GM18858 (cell line): ENCODE results near the gene SHE.

Experiments
- ATAC-seq: cut with Tn5 transposase; IDR thresholded peaks from one replicate; pipeline ENCODE4 v1.9.1; 2021; ENCODE audit not compliant: unreplicated experiment

The SHE gene

DNA sequence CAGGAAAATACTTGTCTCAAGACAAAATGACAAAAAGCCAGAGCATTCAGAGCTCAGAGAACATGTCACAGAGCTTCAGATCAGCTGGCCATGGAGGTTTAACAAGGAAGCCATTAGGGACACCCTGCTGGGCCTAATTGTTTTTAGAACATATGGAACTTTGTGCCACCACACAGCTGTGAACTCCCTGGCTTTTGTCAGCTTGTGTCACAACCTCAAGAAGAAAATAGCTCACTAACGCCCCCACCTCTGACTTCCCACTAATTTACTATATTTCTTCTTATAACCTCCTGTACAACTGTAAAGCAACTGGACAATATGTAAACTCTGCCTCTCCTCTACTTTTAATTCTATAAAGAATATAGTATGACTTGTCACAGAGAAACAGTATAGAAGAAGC, 21.2 kb downstream of the SHE start:
- no peak for ATAC-seq

DNA sequence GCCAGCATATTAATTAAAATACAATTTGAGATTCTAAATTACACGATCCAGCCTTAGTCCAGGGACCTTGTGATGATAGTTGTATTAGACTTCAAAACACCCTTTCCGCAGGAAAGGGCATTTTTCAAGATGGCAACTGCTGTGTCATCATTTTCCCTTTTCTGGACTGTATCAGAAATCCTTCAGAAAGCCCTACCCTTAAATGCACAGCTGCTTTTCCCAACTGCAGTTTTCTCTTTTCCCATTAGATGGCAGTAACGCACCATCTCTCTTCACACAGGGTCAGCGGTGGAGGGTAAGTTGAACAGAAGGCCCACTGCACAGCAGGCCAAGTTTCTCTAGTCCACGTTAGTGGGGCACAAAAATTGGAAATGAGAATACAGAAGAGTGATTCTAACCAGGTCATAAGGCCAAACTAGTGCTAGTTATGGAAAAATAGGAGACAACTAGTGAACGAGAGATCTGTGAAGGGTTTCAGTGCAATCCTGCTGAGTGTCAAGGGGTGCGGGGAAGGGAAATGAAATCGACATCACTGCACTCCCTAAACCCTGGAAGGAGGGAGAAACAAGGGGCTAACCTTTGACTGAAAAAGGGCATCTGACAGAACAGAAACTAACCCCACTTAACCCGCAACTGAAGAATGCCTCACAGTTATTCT, 22.3 kb downstream of the SHE start:
- no peak for ATAC-seq

DNA sequence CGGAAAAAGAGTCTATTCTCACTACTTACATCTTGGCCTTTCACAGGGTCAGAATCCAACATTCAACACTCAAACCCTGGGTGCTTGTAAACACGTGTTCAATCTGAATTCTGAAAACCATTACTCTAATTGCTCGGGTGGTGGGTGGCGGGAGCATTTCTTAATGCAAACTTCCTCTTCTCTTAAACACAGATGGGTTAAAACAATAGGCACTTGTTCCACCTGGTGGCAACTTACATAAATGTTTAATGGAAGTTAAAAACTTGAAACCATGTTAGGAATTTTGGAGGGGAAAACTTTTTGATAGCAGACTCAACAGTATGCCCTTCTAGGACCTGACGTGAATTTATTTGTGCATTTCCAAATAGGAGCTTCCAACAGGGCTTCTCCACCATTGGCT, 23.6 kb downstream of the SHE start:
- no peak for ATAC-seq

DNA sequence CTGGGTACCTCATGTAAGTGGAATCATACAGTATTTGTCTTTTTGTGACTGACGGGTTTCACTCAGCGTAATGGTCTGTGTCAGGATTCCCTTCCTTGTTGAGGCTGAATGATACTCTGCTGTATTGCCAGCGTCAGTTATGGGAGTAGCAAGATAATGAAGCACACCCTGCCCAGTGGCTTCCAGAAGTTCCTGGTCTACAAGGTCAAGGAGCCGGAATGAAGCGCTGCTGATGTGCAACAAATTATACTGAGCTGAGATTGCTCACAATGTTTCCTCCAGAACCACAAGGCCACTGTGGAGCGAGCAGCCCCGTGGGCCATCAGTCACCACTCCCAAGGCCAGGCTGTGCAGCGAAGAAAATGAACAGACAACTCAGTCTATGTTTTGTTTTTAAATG, 24.2 kb downstream of the SHE start:
- ATAC-seq = no peak

DNA sequence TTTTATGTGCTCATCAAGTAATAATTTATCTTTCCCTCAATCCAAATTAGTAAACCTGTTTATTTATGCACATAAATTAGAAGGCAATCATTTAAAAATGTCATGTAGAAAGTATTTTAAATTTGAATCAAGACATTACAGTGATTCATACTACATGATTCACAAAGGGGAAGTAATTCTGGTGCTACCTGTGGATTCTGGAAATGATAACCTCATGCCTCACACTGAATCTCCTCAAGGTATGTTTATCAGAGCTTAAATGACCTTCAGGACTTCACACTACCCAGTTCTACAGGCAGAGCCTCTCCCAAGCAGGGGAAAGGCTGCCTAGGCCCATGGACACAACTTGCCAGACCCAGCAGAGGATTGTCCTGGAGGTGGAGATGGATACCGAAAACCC, 25.4 kb downstream of the SHE start:
- ATAC-seq = no peak

DNA sequence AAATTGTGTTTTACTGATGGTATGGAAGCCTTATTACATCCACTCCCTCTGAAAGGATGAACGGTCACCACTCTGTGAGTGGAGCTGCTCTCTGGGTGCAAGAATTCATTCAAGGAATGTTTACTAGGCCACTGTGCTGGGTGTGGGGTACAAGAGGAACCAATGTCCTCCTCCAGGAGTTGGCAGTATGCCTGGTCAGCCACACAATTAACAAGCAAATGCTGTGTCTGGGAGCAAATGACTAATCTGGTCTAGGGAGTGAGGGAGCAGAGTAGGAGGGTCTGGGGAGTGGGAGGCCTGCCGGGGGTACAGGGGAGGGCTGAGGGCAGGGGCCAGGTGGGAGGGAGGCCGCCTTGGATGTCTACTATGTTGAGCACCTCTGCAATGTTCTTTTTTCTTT, 27.4 kb downstream of the SHE start:
- no peak for ATAC-seq

DNA sequence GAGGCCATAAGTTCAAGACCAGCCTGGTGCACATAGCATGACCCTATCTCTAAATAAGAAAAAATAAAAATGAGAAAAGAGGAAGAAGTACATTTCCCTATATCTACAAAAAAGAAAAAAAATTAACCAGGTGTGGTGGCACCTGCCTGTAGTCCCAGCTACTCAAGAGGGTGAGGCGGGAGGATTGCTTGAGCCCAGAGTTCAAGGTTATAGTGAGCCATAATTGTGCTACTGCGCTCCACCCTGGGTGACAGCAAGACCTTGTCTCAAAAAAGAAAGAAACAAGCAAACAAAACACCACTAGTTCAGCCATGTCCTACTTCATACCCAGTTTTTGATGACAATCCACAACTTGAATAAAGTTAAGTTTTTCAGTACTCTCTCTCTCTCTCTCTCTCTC, 30.9 kb downstream of the SHE start:
- no peak for ATAC-seq

DNA sequence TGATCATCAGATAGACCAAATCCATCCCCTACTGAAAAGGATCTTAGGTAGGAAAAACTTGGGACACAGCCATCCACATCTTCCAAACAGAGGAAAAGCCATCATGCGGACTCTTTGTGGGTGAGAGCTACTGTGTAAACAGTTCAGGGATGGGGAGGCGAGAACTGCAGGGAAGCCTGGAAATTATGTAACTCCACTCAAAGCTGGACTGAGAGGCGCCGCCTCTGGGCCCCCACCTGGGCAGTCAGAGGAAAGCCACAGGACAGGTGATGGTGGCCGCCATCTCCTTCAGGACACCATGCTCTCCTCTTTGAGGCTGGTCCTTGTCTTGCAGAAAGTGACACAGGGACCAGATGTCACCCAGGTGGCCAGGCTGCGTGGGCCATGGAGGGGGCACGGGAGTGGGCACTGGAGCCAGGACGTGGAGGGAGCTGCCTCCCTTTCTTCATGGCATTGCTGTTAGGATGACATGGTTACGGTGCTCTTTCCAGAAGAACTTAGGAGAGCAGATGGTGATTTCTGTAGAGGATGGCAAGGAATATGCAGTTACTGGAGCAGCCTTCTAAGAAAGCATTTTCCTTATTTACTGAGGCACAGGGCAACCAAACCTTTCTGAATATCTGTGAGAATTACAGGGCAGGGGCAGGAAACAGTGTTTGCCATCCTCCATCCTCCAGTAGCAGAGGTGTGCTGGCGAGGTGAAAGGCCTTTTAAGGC, 32.2 kb downstream of the SHE start:
- ATAC-seq = no peak

DNA sequence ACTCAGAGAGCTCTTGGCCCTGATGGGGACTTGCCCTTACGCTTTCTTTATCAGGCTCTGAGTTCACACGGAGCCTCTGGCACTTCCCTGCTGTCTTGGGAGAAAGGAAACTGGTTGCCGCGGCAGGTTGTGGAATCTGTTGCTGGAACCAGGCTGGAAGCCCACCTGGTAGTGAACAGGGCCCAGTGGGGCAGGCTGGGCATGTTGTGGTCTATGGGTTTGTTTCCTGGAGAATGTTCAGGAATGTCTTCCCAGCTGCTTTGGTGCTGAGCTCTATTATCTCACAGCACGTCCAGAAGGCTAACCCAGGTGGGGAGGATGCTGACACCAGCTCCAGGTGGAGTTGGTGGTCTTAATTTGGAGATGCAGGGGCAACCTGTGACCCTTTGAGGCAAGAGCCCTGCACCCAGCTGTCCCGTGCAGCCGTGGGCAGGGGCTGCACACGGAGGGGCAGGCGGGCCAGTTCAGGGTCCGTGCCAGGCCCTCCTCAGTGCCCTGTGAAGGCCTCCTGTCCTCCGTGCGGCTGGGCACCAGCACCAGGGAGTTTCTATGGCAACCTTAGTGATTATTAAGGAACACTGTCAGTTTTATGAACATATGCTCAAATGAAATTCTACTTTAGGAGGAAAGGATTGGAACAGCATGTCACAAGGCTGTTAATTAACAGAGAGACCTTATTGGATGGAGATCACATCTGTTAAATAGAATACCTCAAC, 33.5 kb downstream of the SHE start:
- ATAC-seq = no peak

DNA sequence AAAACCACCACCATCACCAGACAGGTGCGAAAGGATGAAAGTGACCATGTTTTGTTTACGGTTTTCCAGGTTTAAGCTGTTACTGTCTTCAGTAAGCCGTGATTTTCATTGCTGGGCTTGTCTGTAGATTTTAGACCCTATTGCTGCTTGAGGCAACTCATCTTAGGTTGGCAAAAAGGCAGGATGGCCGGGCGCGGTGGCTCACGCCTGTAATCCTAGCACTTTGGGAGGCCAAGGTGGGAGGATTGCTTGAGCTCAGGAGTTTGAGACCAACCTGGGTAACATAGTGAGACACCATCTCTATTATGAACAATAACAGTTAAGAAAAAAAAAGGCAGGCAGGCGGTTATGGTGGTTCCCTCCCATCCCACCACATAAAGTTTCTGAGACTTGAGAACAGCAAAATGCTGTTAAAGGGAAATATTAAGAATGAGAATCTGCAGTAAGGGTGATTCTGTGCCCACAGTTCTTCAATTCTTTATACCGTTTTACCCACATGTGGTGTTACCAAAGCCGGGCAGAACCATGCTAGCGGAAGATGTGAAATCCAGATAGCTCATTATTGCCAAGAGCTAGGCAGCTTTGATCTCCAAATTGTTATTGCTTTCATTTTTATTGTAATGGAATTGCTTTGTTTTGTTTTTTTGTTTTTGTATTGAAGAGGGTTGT, 34.6 kb downstream of the SHE start:
- no peak for ATAC-seq

DNA sequence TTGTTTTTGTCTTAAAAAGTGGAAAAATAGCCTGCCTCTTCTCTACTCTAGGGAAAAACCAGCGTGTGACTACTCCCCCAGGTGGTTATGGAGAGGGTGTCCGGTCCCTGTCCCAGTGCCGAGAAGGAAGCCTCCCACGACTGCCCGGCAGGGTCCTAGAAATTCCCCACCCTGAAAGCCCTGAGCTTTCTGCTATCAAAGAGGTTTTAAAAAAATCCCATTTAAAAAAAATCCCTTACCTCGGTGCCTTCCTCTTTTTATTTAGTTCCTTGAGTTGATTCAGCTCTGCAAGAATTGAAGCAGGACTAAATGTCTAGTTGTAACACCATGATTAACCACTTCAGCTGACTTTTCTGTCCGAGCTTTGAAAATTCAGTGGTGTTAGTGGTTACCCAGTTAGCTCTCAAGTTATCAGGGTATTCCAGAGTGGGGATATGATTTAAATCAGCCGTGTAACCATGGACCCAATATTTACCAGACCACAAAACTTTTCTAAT, 35.2 kb downstream of the SHE start:
- no peak for ATAC-seq

DNA sequence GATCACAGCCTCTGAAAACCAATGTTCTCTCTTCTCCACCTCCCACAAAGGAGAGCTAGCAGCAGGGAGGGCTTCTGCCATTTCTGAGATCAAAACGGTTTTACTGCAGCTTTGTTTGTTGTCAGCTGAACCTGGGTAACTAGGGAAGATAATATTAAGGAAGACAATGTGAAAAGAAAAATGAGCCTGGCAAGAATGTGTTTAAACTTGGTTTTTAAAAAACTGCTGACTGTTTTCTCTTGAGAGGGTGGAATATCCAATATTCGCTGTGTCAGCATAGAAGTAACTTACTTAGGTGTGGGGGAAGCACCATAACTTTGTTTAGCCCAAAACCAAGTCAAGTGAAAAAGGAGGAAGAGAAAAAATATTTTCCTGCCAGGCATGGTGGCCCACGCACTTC, 36.0 kb downstream of the SHE start:
- no peak for ATAC-seq

DNA sequence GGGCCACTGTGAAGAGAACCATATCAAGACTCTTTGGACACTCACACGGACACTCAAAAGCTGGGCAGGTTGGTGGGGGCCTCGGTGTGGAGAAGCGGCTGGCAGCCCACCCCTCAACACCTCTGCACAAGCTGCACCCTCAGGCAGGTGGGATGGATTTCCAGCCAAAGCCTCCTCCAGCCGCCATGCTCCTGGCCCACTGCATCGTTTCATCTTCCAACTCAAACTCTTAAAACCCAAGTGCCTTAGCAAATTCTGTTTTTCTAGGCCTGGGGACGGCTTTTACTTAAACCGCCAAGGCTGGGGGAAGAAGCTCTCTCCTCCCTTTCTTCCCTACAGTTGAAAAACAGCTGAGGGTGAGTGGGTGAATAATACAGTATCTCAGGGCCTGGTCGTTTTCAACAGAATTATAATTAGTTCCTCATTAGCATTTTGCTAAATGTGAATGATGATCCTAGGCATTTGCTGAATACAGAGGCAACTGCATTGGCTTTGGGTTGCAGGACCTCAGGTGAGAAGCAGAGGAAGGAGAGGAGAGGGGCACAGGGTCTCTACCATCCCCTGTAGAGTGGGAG, 36.5 kb downstream of the SHE start:
- no peak for ATAC-seq

DNA sequence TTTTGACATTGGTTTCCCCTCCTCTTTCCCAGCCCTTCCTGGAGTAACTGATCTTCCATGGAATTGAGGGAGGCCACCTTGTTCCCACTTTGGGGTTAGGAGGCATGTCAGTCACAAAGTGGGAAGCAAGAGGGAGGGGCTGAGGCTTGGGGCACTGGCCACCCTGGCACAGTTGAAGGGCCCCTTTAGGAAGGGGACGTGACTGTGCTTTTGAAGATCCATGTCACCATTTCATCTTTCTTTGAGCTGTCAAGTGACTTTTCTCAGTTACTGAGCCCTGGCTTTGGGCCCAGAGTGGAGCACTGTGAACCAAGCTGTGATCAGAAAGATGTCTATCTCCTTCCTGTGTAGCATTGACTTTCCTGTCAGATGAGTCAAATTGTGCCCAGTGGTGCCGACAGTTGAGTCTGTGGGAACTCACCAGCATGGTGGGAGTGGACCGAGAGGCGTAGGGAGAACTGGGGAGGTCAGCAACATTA, 38.7 kb downstream of the SHE start:
- ATAC-seq = no peak

DNA sequence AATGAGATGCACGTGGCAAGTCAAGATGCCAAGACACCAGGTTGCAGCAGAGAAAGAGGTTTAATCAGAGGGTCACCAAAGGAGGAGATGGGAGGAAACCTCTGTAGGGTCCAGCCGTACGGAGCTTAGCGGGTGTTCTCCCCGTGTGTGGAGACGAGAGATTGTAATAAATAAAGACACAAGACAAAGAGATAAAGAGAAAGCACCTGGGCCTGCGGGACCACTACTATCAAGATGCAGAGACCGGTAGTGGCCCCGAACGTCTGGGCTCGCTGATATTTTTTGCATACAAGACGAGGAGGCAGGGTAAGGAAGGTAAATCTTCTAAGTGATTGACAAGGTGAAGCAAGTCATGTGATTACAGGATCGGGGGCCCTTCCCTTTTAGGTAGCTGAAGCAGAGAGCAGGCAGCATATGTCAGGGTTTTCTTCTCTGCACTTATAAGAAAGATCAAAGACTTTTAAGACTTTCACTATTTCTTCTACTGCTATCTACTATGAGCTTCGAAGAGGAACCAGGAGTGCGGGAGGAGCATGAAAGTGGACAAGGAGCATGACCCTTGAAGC, 41.4 kb downstream of the SHE start:
- no peak for ATAC-seq

DNA sequence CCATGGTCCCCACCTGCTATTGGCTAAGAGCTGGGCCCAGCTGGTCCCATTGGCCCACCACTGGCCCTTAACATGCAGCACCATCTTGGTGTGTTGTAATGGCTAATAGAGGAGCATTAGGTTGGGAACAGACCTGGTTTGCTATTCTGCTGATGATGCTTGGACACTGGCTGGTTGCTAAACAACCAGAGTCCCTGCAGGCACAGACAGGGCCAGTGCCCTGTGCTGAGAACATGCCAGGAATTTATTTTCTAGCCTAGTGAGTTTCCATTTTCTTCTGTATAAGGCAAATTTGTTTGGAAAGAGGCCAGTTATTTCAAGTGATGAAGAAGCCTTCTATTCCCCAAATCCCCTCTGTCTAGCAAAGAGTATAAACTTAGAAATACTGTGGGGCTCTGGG, 43.1 kb downstream of the SHE start:
- no peak for ATAC-seq

DNA sequence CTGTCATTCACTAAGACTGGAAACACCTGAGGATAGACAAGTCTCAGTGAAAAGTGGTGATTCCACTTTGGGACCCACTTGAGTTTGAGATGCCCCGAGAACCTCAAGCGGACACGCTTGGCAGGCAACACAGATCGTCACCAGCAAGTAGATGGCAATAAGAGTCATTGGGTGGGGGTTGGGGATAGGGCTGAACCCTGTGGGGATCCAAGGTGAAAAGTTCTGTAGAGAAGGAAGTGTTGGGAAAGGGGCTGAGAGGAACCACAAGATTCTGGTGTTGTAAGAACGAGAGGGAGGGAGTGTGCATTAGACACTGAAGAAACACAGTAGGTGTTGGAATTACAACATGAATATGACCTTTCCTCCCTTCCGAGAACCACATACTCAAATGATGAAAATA, 45.6 kb downstream of the SHE start:
- ATAC-seq = no peak

DNA sequence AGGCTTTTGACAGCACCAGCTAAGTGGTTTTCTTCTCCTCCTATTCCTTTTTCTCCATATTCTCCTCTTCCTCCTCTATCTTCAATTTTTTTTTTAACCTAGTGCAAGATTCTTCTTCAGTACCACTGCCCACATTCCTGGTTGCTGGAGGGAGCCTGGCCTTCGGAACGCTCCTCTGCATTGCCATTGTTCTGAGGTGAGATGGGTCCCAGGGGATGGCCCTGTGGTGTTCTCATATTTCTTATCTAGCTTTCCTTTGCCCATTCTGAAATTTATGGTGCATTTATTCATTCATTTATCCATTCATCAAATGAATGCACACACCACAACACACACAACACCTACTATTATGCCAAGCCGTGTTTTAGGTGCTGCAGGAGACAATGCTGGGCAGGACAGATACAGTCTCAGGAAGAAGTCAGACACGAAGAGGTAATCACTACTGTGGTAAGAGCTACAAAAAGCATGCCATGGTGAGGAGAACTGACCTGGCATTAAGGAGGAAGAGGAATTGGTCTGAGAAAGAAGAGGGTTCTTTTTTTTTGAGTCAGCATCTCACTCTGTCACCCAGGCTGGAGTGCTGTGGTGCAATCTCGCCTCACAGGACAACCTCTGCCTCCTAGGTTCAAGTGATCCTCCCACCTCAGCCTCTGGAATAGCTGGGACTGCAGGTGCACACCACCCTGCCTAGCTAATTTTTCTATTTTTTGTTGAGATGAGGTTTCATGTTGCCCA, 47.7 kb downstream of the SHE start:
- ATAC-seq = no peak

DNA sequence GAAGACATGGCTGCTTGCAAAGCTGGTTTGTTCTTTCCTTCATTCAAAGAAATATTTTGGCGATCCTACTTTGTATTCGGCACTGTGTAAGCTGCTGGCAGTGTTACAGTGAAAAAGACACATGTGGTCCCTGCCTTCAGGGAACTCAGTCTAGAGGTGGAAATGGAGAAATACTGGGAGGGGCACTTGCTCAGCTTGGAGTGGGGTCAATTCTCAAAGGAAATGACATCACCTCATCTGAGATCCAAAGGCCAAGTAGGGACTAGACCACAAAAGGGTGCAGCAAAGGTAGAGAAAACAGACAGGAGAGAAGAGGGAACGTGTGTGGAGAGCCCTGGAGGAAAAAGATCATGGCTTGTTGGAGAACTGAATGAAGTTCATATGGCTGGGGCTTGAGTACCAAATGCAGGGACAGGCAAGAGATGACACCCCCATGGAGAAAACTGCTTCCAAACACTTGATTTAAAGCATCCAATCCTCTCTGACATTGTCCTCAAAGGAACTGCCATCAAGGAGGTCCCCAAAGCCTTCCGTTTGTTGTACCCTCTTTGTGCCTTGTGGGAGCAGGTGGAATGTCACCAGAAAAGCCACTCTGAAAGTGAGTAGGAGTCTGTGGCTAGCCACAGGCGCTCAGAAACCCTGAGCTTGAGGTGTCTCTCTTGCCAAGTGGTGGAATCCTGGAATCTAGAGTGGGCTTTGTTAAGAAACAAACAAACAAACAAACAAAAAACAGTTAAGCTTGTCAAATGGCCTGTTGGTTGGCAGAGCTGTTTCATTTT, 48.4 kb downstream of the SHE start:
- no peak for ATAC-seq
